ENCODE data around the gene BNC2.

Gene BNC2

GRCh38 chr9:16535555-16535954 lies 334.9 kb downstream of the BNC2 start:
- no peak for DNase-seq (ENCODE audit: low read depth)
- H3K4me3 ChIP-seq (ENCODE audit: low read depth, low read length) = no peak overlapping the region
- TF ChIP-seq, protein P1, sequence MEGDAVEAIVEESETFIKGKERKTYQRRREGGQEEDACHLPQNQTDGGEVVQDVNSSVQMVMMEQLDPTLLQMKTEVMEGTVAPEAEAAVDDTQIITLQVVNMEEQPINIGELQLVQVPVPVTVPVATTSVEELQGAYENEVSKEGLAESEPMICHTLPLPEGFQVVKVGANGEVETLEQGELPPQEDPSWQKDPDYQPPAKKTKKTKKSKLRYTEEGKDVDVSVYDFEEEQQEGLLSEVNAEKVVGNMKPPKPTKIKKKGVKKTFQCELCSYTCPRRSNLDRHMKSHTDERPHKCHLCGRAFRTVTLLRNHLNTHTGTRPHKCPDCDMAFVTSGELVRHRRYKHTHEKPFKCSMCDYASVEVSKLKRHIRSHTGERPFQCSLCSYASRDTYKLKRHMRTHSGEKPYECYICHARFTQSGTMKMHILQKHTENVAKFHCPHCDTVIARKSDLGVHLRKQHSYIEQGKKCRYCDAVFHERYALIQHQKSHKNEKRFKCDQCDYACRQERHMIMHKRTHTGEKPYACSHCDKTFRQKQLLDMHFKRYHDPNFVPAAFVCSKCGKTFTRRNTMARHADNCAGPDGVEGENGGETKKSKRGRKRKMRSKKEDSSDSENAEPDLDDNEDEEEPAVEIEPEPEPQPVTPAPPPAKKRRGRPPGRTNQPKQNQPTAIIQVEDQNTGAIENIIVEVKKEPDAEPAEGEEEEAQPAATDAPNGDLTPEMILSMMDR (IDR thresholded peaks at IDR 0.05; ENCODE audit: low read depth, low read length, missing control alignments) = no peak

DNA sequence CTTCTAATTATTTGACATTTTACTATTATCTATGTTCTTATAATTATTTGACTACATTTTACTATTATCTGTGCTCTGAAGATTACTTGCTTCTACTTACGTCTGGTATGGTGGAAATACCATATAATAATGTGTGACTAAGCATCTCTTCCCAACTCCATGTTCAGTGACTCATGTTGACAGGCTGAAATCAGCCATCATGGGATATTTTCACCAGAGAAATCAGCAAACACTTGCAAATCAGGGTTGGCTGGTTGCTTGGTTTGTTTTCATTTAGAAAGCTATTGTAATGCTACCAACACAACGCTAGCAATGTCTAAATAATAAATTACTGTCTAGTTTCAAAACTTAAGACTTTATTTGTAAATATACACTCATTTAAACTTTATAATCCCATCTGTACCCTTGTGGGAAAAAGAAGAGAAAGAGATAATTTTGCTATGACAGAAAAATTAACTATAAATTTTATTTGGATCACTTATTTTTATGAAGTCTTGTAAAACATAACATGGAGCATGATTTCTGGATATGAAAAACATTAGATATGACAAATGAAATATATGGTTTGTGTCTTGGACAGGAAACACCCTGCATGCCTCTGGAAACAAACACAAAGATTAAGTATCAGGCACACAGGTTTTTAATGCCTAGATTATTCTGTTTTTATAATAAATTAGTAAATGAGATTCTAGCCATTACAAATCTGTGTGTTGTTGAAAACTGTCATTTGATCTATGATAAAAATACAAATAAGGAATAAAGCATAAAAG lies 337.6 kb downstream of the BNC2 start:
- no peak for DNase-seq (ENCODE audit: low read depth)
- no peak overlapping the region for H3K4me3 ChIP-seq (ENCODE audit: low read depth, low read length)
- TF ChIP-seq, protein P1 (IDR thresholded peaks at IDR 0.05; ENCODE audit: low read depth, low read length, missing control alignments) = no peak

DNA sequence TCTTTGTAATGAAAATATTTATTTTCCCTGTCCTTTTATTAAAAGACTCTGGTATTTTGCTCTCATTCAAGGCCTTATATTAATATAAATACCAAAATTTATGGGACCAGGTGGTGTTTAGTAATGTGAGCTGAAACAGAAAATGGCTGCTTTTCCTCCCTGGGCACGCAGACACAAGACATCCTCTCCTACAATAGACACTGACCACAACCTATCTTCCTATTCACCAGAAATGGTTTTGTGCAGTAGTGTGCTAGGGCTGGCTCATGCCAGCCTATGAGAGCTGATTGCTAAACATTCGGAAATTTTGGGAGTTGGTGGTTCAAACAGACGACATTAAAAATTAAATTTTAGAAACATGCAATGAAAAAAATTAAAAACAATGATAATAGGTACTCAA lies 338.2 kb downstream of the BNC2 start:
- TF ChIP-seq, protein P1 (IDR thresholded peaks at IDR 0.05; ENCODE audit: low read depth, low read length, missing control alignments) = no peak
- H3K4me3 ChIP-seq (ENCODE audit: low read depth, low read length) = no peak overlapping the region
- DNase-seq (ENCODE audit: low read depth) = no peak

DNA sequence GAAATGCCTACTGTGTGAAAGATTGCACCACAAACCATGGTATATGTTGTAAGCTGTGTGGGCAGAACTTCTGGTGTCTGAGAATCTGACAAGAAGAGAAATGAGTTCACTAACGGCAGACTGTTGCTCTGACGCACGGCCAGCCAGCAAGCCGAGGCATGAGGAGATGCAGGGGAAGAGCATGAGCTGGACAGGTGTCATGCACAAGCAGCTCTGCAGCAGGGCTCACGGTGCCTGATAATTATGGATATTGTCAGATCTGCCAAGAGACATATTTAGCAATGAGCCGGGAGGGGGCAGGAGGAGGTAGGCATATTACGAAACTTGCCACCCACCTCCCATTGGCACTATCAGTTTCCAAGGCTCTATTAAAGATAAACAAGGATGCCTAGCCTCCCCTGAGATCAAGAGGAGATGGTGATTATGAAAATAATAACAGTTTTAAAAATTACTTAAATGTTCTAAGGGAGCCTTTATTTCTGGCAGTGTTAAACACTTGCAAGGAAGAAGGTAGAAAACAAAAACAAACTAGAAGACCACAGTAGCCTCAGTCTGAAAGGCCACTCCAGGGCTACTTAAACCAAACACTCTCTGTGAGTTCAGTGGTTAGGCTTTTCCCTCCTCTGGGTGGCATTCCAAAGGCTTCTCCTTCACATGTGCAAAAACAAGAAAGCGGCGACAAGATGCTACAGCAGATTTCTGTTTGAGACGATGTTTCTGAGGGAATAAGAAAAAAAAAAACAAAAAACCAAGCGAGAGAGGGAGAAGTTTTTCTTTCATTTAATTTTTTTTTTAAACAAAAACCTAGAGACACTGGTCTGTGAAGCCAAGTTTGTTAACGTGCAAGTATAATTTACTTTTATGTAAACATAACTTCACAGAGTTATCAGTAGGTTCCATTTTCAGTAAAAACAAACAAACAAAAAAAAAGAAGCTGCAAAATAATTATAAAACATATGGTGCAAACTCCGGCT lies 339.5 kb downstream of the BNC2 start:
- no peak for DNase-seq (ENCODE audit: low read depth)
- H3K4me3 ChIP-seq (ENCODE audit: low read depth, low read length) = no peak overlapping the region
- TF ChIP-seq, protein P1 (IDR thresholded peaks at IDR 0.05; ENCODE audit: low read depth, low read length, missing control alignments) = no peak

DNA sequence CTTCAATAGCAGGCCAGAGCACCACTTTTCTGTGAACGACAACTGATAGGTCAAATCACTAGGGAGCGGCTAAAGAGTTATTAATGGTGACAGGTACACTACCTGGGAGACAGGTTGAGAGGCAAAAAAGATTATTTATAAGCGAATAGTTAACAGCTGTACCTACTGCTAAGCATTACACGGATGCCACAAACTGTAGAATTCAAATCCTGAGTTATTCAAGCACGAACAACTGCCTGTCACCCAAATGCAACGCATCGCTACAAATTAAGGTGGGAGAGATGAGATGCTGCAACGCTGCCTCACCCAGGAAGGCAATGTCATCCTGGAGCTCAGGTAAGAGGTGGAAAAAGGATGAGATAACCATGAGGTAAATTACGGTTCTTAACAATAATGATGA lies 342.9 kb downstream of the BNC2 start:
- DNase-seq (ENCODE audit: low read depth) = no peak
- TF ChIP-seq, protein P1 (IDR thresholded peaks at IDR 0.05; ENCODE audit: low read depth, low read length, missing control alignments) = no peak

DNA sequence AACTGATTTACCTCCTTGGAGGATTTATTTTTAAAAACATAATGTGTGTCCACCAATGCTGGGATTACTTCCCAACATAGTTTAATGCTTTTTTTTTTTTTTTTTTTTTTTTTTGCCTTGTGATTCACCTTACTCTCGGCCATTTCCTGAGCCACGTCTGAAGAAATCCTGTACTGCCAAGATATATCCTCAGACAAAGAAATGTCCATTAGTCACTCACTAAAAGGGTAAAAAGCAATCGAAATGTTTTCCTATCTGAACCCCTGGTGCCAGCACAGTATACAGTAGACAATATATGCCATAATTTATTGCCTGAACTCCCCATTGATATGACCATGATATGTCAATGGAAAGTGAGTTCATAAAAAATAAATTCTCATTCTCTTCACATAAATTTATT lies 344.1 kb downstream of the BNC2 start:
- no peak overlapping the region for H3K4me3 ChIP-seq (ENCODE audit: low read depth, low read length)
- TF ChIP-seq, protein P1 (IDR thresholded peaks at IDR 0.05; ENCODE audit: low read depth, low read length, missing control alignments) = no peak
- no peak for DNase-seq (ENCODE audit: low read depth)

More for the DNA sequence above, 342.9 kb downstream of the BNC2 start:
- H3K4me3 ChIP-seq (ENCODE audit: low read depth, low read length) = no peak overlapping the region
